IMR-90 (cell line): ENCODE data around the gene CCDC122.

Experiments used
- CEBPB ChIP-seq: IDR thresholded peaks from 2 replicates; pipeline ENCODE4 v1.6.1; 2012; ENCODE audit warnings: low read depth, low read length, improper control_type of control experiment
- CTCF ChIP-seq: conservative IDR thresholded peaks from 2 replicates; pipeline ENCODE4 v1.5.1; 2012; ENCODE audit warnings: mild to moderate bottlenecking, low read depth, low read length, improper control_type of control experiment
- ELK1 ChIP-seq: fragments of 150-350 bp; IDR thresholded peaks from 2 replicates; pipeline ENCODE4 v1.6.1; 2016; ENCODE audit warnings: low read depth, mild to moderate bottlenecking, low read length, moderate library complexity, borderline replicate concordance
- MAFK ChIP-seq: IDR thresholded peaks from 2 replicates; pipeline ENCODE4 v1.6.1; 2012; ENCODE audit warnings: low read depth, low read length, improper control_type of control experiment
- MAZ ChIP-seq: IDR thresholded peaks from 2 replicates; pipeline ENCODE4 v1.6.1; 2012; ENCODE audit warnings: low read depth, mild to moderate bottlenecking, low read length, improper control_type of control experiment, moderate library complexity, borderline replicate concordance
- MXI1 ChIP-seq: IDR thresholded peaks from 2 replicates; pipeline ENCODE4 v1.6.1; 2012; ENCODE audit warnings: low read depth, mild to moderate bottlenecking, low read length, moderate library complexity, borderline replicate concordance
- NFE2L2 ChIP-seq: fragments of 150-350 bp; IDR thresholded peaks from 2 replicates; pipeline ENCODE4 v1.6.1; 2016; ENCODE audit warnings: low read depth, mild to moderate bottlenecking, low read length
- POLR2A ChIP-seq: IDR thresholded peaks from 2 replicates; pipeline ENCODE4 v1.6.1; 2012; ENCODE audit warnings: mild to moderate bottlenecking, low read depth, low read length
- RAD21 ChIP-seq: IDR thresholded peaks from 2 replicates; pipeline ENCODE4 v1.6.1; 2012; ENCODE audit warnings: low read length, improper control_type of control experiment
- RFX5 ChIP-seq: IDR thresholded peaks from 2 replicates; pipeline ENCODE4 v1.8.0; 2012; ENCODE audit warnings: low read depth, mild to moderate bottlenecking, low read length, moderate library complexity
- SMC3 ChIP-seq: fragments of 150-350 bp; IDR thresholded peaks from 2 replicates; pipeline ENCODE4 v1.6.1; 2016; ENCODE audit warnings: low read depth, mild to moderate bottlenecking, antibody characterized with exemption, low read length, moderate library complexity

- TF ChIP-seq MXI1 (no peak), CTCF (no peak), MAZ (no peak), SMC3 (no peak), POLR2A (peak; percentile 60; the same call in 1 of the 2 replicates), ELK1 (no peak), NFE2L2 (no peak), RFX5 (no peak), RAD21 (no peak), CEBPB (no peak), MAFK (no peak)
These were observed 73.8 kb downstream of the CCDC122 start for GRCh38 chr13:43805681-43806128.
